GM18520 (cell line): Measurements from ENCODE around the gene ZNF471.

Source experiments
- ATAC-seq: cut with Tn5 transposase; IDR thresholded peaks from one replicate; pipeline ENCODE4 v1.9.1; 2021; ENCODE audit not compliant: unreplicated experiment

Gene ZNF471

GRCh38 chr19:56572589-56572988 is 64.9 kb downstream of the ZNF471 start:
- no peak for ATAC-seq

GRCh38 chr19:56573914-56574313 is 66.3 kb downstream of the ZNF471 start:
- no peak for ATAC-seq

GRCh38 chr19:56577719-56578602 is 70.3 kb downstream of the ZNF471 start:
- ATAC-seq = no peak
